Neural cell (in vitro differentiated cells): ENCODE measurements around the gene SPI1. TPM values are rescaled to one million over a fixed set of nuclear protein-coding genes. Genes with fewer than 3 reads are reported as not detected.

Source experiments
- H2AFZ ChIP-seq: fragments of 200-600, 300-800 bp; sonication (generic), shearing (Covaris generic); 2 replicates; pipeline ENCODE4 v1.6.0; 2014; ENCODE audit warnings: low read depth, mild to moderate bottlenecking, antibody characterized with exemption, low read length, moderate library complexity
- H3F3A ChIP-seq: fragments of 200-600 bp; shearing (Covaris generic); 2 replicates; pipeline ENCODE4 v1.6.1; 2016; ENCODE audit warnings: mild to moderate bottlenecking, moderate library complexity, mixed read lengths, antibody characterized with exemption, low read length; ENCODE audit not compliant: insufficient read depth, poor library complexity, severe bottlenecking
- H3K27ac ChIP-seq: fragments of 200-600, 300-800 bp; sonication (generic), shearing (Covaris generic); 2 replicates; pipeline ENCODE4 v1.5.1; 2014; ENCODE audit warnings: mild to moderate bottlenecking, low read length, moderate library complexity
- H3K27me3 ChIP-seq: fragments of 300-800, 200-600 bp; sonication (generic), shearing (Covaris generic); 2 replicates; pipeline ENCODE4 v1.6.0; 2014; ENCODE audit warnings: mild to moderate bottlenecking, low read depth, low read length, moderate library complexity; ENCODE audit not compliant: insufficient read depth
- H3K36me3 ChIP-seq: fragments of 300-800, 200-600 bp; sonication (generic), shearing (Covaris generic); 2 replicates; pipeline ENCODE4 v1.5.1; 2014; ENCODE audit warnings: mild to moderate bottlenecking, antibody characterized with exemption, low read length, moderate library complexity; ENCODE audit not compliant: insufficient read depth
- H3K4me2 ChIP-seq: fragments of 300-800, 200-600 bp; sonication (generic), shearing (Covaris generic); 2 replicates; pipeline ENCODE4 v1.6.0; 2014; ENCODE audit warnings: mild to moderate bottlenecking, low read length
- H3K4me3 ChIP-seq: fragments of 300-800, 200-600 bp; sonication (generic), shearing (Covaris generic); 2 replicates; pipeline ENCODE4 v1.5.1; 2014; ENCODE audit warnings: mild to moderate bottlenecking, low read length, moderate library complexity
- H3K79me2 ChIP-seq: fragments of 200-600 bp; shearing (Covaris generic); replicated peaks from 2 replicates; pipeline ENCODE4 v1.6.0; 2014; ENCODE audit warnings: mild to moderate bottlenecking, low read length, moderate library complexity; ENCODE audit not compliant: insufficient read depth
- H3K9ac ChIP-seq: fragments of 300-800, 200-600 bp; sonication (generic), shearing (Covaris generic); 2 replicates; pipeline ENCODE4 v1.6.1; 2016; ENCODE audit warnings: mild to moderate bottlenecking, low read length, mixed read lengths
- H3K9me2 ChIP-seq: fragments of 200-600 bp; shearing (Covaris generic); 2 replicates; pipeline ENCODE4 v1.6.1; 2016; ENCODE audit warnings: mild to moderate bottlenecking, low read length, mixed read lengths; ENCODE audit not compliant: insufficient read depth
- H3K9me3 ChIP-seq: fragments of 200-600, 300-800 bp; sonication (generic), shearing (Covaris generic); 2 replicates; pipeline ENCODE4 v1.6.1; 2016; ENCODE audit warnings: mild to moderate bottlenecking, mixed run types, low read length, moderate library complexity, mixed read lengths
- H4K20me1 ChIP-seq: fragments of 200-600 bp; shearing (Covaris generic); 2 replicates; pipeline ENCODE4 v1.6.1; 2016; ENCODE audit warnings: mild to moderate bottlenecking, mixed run types; ENCODE audit not compliant: insufficient read depth
- EP300 ChIP-seq: fragments of 450-650 bp; conservative IDR thresholded peaks from 2 replicates; pipeline ENCODE4 v1.6.1; 2014; ENCODE audit warnings: antibody characterized with exemption, mild to moderate bottlenecking, moderate library complexity; ENCODE audit not compliant: poor library complexity, severe bottlenecking
- EZH2 ChIP-seq: fragments of 200-600, 300-800 bp; shearing (Covaris generic), sonication (generic); IDR thresholded peaks from 2 replicates; pipeline ENCODE4 v1.6.1; 2014; ENCODE audit warnings: antibody characterized with exemption, low read length, borderline replicate concordance, mild to moderate bottlenecking; ENCODE audit not compliant: insufficient read depth, poor library complexity, severe bottlenecking
- MXI1 ChIP-seq: fragments of 450-650 bp; conservative IDR thresholded peaks from 2 replicates; pipeline ENCODE4 v1.6.1; 2014; ENCODE audit warnings: antibody characterized with exemption, mild to moderate bottlenecking; ENCODE audit not compliant: poor library complexity, severe bottlenecking
- POLR2AphosphoS5 ChIP-seq: IDR thresholded peaks from 2 replicates; pipeline ENCODE4 v1.6.1; 2012
- RAD21 ChIP-seq: fragments of 450-650 bp; conservative IDR thresholded peaks from 2 replicates; pipeline ENCODE4 v1.6.1; 2014; ENCODE audit warnings: antibody characterized with exemption, mild to moderate bottlenecking, moderate library complexity
- SMC3 ChIP-seq: fragments of 450-650 bp; conservative IDR thresholded peaks from 2 replicates; pipeline ENCODE4 v1.6.1; 2014; ENCODE audit warnings: antibody characterized with exemption, mild to moderate bottlenecking, moderate library complexity; ENCODE audit not compliant: poor library complexity
- TAF1 ChIP-seq: IDR thresholded peaks from 2 replicates; pipeline ENCODE4 v1.6.1; 2012; ENCODE audit warnings: low read depth
- polyA plus RNA-seq: library from polyadenylated mRNA; depleted of rRNA; stranded (reverse); fragments of >200 nt; gene quantifications from 2 replicates; pipeline ENCODE4 v1.2.3, GENCODE V29; 2014
- TF ChIP-seq, protein P1 (sequence below): IDR thresholded peaks from 2 replicates; pipeline ENCODE4 v1.6.1; 2012; ENCODE audit warnings: borderline replicate concordance
- TF ChIP-seq, protein P2 (sequence below): fragments of 450-650 bp; IDR thresholded peaks from 2 replicates; pipeline ENCODE4 v1.5.1; 2014; ENCODE audit warnings: antibody characterized with exemption, mild to moderate bottlenecking, moderate library complexity; ENCODE audit not compliant: poor library complexity, severe bottlenecking

The SPI1 gene
- polyA plus RNA-seq, 1 donor from 2014 or later: not detected

DNA sequence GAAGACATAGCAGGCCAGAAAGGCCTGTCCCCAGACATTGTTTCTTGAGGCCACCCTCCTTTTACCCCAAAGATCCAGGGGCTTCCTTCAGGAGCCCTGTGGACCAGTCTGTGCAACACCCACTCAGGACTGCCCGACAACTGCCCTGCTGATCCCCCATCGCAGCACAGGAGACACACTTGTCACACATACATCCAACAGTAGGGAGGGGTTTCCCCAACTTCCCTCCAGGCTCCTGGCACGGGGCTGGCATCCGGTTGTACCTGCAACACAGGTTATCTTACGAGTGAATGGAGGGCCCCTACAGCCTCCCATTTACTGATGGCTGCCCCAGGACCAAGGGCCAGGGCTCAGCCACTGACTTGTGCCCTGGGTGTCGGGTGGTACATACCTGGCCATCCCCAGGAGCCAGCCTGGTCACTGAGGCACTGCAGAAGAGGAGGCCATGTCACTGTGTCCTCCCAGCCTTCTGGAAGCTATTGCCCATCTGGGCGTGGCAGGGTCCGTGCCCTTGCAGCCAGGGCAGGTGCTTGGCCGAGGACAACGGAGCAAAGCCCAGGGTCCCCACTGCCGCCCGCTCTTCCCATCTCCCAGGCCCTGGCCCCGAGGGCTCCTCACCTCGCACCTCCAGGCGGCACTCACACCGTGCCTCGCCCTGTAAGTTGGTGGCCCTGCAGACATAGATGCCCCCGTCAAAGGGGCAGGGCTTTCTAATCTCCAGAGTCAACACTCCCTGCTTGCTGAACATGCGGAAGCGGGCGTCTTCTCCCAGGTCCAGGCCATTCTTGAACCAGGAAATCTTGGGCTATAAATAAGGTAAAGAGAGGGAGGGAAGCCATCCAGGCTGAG is 46.7 kb downstream of the SPI1 start:
- Histone ChIP-seq H3K9ac (no peak overlapping the region), H3K9me2 (no peaks in the 10 kb centered on the region), H3K36me3 (no peaks in the 10 kb centered on the region), H3K27me3 (no peaks in the 10 kb centered on the region), H4K20me1 (no peaks in the 10 kb centered on the region), H3K9me3 (no peaks in the 10 kb centered on the region), H3K79me2 (no peaks in the 10 kb centered on the region), H3K4me2 (no peak overlapping the region), H3K27ac (no peak overlapping the region), H3F3A (no peaks in the 10 kb centered on the region), H2AFZ (no peak overlapping the region), H3K4me3 (no peak overlapping the region)
- TF ChIP-seq EZH2: no peak
- TF ChIP-seq, protein P1, sequence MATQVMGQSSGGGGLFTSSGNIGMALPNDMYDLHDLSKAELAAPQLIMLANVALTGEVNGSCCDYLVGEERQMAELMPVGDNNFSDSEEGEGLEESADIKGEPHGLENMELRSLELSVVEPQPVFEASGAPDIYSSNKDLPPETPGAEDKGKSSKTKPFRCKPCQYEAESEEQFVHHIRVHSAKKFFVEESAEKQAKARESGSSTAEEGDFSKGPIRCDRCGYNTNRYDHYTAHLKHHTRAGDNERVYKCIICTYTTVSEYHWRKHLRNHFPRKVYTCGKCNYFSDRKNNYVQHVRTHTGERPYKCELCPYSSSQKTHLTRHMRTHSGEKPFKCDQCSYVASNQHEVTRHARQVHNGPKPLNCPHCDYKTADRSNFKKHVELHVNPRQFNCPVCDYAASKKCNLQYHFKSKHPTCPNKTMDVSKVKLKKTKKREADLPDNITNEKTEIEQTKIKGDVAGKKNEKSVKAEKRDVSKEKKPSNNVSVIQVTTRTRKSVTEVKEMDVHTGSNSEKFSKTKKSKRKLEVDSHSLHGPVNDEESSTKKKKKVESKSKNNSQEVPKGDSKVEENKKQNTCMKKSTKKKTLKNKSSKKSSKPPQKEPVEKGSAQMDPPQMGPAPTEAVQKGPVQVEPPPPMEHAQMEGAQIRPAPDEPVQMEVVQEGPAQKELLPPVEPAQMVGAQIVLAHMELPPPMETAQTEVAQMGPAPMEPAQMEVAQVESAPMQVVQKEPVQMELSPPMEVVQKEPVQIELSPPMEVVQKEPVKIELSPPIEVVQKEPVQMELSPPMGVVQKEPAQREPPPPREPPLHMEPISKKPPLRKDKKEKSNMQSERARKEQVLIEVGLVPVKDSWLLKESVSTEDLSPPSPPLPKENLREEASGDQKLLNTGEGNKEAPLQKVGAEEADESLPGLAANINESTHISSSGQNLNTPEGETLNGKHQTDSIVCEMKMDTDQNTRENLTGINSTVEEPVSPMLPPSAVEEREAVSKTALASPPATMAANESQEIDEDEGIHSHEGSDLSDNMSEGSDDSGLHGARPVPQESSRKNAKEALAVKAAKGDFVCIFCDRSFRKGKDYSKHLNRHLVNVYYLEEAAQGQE: no peak
- TF ChIP-seq, protein P2, sequence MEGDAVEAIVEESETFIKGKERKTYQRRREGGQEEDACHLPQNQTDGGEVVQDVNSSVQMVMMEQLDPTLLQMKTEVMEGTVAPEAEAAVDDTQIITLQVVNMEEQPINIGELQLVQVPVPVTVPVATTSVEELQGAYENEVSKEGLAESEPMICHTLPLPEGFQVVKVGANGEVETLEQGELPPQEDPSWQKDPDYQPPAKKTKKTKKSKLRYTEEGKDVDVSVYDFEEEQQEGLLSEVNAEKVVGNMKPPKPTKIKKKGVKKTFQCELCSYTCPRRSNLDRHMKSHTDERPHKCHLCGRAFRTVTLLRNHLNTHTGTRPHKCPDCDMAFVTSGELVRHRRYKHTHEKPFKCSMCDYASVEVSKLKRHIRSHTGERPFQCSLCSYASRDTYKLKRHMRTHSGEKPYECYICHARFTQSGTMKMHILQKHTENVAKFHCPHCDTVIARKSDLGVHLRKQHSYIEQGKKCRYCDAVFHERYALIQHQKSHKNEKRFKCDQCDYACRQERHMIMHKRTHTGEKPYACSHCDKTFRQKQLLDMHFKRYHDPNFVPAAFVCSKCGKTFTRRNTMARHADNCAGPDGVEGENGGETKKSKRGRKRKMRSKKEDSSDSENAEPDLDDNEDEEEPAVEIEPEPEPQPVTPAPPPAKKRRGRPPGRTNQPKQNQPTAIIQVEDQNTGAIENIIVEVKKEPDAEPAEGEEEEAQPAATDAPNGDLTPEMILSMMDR: no peak

DNA sequence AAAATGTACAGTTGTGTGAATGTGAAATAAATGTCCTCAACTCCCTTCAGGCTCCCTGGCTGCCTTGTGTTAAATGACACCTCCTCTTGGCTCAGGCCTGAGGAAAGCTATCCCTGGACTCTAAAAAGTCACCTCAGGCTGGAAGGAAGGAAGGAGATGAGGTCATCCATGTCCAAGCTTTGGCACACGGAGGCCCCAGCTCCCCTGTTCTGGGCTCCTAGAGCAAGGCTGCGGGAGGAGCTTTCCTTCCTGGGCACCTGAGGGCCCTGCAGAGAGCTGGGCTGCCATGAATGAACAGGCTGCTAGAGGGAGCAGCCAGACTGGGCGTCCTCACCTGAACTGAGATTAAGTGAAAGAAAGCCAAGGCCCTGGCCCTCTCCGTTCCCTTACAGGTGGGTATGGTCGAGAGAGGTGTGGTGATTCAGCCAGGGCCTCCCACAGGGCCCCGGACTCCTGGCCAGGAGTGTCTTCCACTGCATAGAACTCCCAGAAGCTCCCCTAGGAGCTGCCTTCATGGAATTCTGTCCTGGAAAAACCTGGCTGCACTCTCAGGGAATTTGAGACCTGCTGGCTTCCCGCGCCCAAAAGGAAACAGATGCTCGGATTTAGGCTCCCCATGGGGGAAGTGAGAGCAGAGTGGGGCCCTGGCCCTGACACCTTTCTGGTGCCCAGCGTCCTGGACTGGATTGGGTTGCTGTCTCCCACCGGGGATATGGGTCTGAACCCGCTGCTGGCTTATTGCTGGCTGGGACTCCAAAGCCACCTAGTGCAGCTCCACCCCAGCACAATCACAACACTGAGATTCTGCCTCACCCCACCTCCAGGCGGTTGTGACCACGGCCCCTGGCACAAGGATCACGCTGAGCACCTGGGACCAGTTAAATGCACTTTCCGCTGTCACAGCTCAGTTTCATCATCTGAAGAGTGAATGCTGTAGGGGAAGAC is 48.1 kb downstream of the SPI1 start:
- Histone ChIP-seq H2AFZ (no peak overlapping the region), H3K9me2 (no peaks in the 10 kb centered on the region), H3K27me3 (no peaks in the 10 kb centered on the region), H3K36me3 (no peaks in the 10 kb centered on the region), H3K79me2 (no peaks in the 10 kb centered on the region), H4K20me1 (no peaks in the 10 kb centered on the region), H3K9me3 (no peaks in the 10 kb centered on the region), H3K27ac (no peak overlapping the region), H3K4me3 (no peak overlapping the region), H3K9ac (no peak overlapping the region), H3K4me2 (no peak overlapping the region), H3F3A (no peaks in the 10 kb centered on the region)
- TF ChIP-seq SMC3 (no peak), EZH2 (no peak), POLR2AphosphoS5 (no peak), MXI1 (no peak), RAD21 (no peak), TAF1 (no peak), EP300 (no peak)
- TF ChIP-seq, protein P1: no peak
- TF ChIP-seq, protein P2: no peak
